HG02852 (cell line): ENCODE measurements around the gene NABP1.

Source experiments
- ATAC-seq: cut with Tn5 transposase; IDR thresholded peaks from one replicate; pipeline ENCODE4 v1.9.1; 2021; ENCODE audit warnings: mild to moderate bottlenecking, moderate library complexity; ENCODE audit not compliant: unreplicated experiment

The NABP1 gene

DNA sequence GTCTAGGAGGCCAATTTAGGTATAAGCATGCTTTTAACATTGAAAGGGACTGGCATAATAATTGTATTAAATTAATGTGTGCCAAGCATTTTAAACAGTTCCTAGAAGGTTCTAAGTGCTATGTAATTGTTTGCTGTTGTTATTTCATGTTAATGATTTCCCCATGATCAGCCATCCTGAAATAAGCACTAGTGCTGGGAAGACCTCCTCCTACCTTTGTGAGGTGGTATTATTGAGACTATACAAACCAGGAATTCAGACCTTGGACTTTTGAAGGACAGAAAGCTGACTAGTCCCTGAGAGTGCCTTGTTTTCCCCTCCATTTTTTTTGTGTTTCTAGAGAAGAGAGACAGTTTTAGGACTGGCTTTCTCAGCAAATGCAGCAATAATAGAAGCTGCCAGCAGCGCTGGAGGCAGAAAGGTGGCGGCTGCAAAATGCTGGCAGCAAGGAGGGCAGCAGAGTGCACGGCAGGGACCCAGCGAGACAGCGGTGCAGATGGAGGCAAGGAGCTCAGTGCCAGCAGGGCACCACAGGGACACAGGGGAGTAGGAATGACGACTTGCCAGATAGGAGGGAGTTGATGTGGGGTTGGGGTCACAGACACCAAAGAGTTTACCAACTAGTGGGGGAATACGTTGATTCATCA is 25.3 kb downstream of the NABP1 start:
- no peak for ATAC-seq

DNA sequence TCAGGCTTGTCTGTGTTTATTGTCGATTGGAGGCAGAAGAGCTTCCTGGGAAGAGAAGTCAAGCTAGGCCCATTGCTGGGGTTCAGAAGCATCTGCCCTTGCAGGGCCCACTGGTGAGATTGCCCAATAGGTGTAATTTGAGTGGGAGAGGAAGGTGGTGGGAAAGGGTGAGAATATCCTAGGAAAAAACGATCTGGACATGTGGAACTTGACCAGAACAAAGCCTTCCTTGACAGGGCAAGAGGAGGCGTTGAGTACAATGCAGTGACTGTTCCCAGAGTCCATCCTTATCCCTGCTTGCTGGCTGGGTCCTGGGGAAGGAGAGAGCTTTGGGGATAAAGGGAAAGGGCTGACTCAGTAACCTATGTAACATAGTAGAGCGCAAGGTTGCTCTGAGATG is 27.1 kb downstream of the NABP1 start:
- no peak for ATAC-seq

DNA sequence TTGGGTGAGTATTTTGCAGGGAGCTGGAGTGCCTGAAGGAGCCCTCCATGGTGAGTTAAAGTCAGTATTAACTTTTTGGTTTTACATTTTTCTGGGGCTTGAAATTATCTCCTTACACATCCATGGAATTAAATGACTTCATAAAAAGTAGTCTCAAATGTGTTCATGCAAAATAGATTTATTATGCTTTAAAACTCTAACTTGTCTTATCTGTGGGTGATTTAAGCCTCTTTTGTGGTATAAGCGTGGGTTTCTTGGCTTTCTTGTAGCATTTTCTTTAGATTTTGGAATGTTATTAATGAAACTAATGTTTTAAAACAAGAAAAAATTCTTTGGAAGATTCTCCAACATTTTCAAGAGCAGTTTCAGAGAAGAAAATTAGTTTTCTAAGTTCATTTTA is 27.8 kb downstream of the NABP1 start:
- ATAC-seq: no peak

DNA sequence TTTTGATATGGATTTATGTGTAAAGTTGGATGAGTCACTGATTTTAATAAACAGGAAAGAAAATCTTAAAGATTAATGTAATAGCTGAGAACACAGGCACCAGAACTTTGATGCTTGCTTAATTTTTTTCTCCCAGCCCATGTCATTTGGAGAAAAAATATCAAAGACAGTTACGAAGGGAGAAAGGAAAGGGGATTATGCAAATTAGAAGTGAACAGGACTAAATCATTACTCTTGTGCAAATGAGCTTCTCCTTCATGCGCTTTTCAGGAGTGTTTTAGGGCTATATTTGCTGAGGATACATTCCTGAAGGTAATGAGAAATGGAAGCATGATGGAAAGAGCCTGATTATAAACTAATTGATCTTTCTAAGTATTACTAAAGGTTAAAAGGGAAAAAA is 28.9 kb downstream of the NABP1 start:
- ATAC-seq: no peak

DNA sequence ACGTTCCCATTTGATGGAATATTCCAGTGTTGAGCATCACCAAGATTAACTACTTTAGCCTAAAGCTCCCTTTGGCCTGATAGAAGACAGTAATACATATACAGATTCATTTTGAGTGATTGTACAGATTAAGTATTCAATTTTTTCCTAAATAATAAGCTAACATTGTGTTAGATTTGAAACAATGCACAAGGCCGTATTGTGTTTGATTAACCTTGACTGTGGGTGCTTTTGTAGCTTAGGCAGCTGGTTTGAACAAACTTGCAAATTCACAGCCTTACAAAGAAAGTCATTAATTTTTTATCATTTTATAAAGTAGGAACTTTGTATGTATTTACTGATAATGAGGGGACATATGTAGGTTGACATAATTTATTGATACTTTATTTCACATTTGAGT is 29.6 kb downstream of the NABP1 start:
- no peak for ATAC-seq

DNA sequence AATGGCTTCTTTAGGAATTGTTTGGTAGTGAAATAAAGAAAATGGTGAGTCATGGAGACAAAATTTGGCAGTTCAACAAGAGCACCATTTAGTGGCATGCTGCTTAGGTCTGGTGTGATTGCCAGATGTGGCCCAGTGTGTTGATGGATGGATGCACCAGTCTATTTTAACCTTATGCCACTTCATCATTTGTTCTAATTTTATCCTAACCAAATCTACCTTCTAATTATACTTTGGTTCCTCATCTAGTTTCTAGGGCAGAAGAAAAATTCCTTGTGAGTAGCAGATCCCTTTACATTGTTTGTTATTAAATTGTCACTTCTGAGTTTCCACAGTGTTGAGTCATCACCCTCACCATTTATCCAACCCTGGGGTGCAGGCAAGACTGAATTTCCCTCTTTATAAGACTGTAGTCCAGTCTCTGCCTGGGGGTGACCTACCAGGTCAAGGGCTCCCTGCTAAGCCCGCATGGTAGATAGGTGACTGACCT is 32.5 kb downstream of the NABP1 start:
- no peak for ATAC-seq

DNA sequence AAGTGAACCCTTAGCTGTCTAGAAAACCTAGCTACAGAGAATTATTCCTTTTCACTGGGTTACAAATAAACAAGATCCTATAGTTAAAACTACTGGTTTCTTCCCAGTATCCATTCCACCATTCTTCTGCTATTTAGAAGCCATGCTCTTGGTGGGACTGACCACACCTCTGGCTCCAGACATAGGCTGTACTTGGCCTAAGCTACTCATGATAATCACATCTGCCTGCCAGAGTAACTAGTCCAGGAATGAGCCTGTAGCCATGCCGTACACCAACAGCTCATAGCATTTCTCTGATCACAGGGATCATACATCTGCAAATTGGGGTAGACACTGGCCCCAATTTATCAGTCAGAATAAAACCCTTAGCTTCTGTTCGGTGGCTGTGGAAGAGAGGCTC is 33.7 kb downstream of the NABP1 start:
- no peak for ATAC-seq

GRCh38 chr2:191713837-191714236 is 35.9 kb downstream of the NABP1 start:
- no peak for ATAC-seq

- ATAC-seq: no peak
These were observed 37.0 kb downstream of the NABP1 start for GRCh38 chr2:191714925-191715324.

DNA sequence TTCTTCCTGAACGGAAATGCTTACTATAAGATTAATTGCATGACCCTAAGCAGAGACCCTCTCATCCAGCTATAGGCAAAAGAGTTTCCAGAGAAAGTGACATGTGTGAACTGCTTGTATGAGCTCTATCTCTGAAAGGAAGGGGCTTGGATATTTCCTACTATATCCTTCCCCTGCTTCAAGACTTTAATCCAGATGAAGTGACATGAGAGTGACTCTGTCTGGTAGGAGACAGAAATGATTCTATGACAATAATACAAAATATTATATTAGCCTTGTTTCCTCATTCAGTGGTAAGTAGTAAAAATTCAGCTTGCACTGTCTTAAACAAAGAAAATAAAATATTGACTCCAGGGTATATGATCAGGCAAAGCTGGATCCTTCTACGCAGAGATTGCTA is 37.5 kb downstream of the NABP1 start:
- no peak for ATAC-seq

DNA sequence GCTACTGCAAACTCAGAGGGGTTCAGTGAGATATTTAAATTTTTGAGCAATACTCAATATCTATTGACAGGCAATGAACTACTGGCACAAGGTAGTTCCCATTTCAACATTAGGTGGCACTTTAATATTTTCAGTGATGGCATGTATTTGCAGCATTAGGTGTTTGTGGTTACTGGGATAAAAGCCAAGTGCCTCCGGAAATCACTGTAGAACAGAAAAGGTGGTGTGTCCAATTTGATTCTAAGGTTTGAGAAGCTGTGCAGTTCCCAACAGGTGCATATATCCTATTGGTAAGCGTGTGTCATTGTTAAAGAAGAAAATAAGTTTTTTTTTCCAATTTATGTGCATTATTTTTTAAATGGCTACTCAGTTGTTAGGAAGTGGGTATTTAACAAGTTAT is 41.3 kb downstream of the NABP1 start:
- no peak for ATAC-seq

DNA sequence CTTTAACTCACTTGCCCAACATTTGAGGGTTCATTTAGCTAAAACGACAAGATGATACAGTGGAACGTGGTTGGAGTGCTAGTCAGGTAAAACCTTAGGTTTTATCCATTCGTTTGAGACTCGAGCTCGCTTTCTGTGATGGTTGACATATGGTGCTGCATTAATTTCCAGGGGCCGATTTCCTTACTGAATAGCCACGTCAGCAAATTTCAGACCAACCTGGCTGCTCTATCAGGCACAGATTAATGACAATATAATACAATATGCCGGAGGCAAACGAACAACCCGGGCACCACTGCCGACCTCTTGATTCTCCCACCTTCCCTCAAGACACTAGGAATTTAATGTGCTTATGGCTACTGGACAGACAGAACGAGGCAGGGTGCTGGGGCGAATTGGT is 42.0 kb downstream of the NABP1 start:
- ATAC-seq: no peak

GRCh38 chr2:191721331-191721730 is 43.4 kb downstream of the NABP1 start:
- ATAC-seq: no peak

DNA sequence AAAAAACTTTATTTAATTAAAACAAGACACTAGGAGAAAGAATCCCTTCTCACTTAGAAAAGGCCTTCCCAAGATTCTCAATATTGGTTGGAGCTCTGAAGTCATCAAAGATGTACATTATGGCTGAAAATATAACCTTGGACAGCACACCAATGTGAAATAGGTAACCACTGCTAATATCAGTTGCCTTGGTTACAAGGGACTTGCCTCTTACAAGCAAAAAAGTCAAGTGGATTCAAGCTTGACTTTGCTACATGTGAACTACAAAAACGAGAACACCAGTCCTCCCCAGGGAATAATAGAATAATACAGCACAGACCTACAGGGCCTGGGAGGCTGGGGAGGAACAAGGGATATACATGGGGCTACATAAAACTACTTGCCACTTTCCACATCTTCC is 46.1 kb downstream of the NABP1 start:
- peak; percentile 49 for ATAC-seq

DNA sequence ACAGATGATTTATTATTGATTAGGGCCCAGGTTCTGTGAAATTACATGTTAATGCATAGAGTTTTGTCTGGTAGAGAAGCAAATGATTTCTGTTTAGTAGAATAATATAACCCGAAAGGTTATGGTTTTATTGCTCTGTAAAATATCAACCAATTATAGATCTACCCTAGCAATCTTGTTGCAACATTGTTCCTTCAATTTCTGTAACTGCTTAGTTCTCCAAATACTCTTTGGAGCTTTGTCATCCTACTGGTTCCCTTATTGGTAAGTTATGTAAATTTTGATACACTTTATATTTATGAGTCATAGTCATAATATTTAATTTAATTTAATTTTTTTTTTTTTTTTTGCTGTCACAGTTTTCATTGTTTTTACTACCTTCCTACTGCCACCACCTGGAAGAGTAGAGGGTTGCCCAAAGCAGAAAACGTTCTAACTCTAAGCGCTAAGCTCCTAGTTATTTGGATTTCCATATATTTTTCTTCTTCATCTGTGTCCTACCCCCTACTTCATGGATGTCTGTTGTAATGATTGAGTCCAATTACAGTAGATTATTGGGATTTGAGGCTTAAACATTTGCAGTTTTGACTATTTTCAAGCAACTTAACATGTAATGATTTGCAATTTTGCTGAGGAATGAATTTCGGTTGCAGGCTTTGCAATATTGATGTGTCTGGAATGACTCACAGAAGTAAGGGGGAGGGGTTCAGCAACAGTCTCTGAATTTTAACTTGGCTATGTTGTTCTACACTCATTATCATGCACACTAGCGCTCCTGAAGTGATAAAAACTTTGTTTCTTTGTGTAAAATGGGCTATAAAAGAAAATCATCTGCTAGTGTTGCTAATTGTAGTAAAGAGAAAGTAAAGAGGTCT is 51.1 kb downstream of the NABP1 start:
- peak; percentile 71 for ATAC-seq

GRCh38 chr2:191730263-191730662 is 52.3 kb downstream of the NABP1 start:
- no peak for ATAC-seq
